GM15510 (cell line): ENCODE data around the gene KCNQ1.

Experiments used
- POLR2A ChIP-seq: IDR thresholded peaks from 3 replicates; pipeline ENCODE4 v1.6.1; 2011; ENCODE audit warnings: borderline replicate concordance; ENCODE audit not compliant: insufficient read length; ENCODE audit errors: extremely low read depth

KCNQ1 gene

DNA sequence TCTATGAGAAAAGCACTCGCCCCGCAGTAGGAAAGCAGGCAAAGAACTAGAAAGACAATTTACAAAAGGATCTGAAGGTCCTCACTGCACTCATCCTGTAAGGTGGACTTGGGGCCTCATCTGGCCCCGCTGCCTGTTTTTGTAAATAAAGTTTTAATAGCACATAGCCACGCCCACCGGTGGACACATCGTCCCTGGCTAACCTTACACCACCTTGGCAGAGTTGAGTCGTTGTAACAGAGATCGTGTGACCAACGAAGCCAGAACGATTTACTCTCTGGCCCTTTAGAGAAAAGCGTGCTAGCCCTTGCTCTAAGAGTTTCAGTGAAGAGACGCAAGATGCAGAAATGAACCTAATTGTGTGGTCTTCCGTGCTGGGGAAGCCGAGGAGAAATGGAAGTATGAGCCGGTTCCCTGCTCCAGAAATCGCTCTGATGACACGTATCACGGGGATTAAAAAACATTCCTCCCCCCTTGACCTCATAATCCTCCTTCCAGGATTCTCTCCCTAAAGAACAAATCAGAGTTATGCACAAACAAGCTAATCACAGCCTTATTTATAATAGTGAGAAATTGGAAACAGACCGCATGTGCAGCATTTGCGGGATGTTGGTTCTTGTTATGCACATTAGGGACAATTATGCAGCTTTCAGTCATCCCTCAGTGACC lies 360.7 kb downstream of the KCNQ1 start:
- no peak for TF ChIP-seq POLR2A

- no peak for TF ChIP-seq POLR2A
Observed at GRCh38 chr11:2806351-2807024, 361.7 kb downstream of the KCNQ1 start.

- TF ChIP-seq POLR2A = no peak
Observed at GRCh38 chr11:2807025-2807681, 362.3 kb downstream of the KCNQ1 start.

DNA sequence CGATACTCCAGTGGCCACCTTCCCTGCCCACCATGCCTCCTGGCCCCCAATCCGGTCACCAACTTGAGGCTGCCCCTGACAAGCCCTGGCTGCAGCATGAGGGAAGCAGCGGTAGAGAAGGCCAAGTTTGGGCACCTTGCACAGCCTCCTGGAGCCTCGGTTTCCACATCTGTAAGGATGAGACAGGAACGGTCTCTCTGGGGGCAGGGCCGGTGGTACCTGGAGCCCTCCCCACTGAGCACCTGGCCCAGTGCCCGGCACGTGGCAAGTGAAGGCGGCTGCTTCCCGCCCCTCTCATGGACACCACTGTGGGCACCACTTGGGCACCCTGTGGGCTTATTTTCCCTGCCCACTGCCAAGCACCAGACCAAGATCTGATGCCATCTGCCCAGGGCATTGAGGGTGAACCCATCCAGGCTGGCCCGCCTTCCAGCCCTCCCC lies 363.0 kb downstream of the KCNQ1 start:
- no peak for TF ChIP-seq POLR2A

DNA sequence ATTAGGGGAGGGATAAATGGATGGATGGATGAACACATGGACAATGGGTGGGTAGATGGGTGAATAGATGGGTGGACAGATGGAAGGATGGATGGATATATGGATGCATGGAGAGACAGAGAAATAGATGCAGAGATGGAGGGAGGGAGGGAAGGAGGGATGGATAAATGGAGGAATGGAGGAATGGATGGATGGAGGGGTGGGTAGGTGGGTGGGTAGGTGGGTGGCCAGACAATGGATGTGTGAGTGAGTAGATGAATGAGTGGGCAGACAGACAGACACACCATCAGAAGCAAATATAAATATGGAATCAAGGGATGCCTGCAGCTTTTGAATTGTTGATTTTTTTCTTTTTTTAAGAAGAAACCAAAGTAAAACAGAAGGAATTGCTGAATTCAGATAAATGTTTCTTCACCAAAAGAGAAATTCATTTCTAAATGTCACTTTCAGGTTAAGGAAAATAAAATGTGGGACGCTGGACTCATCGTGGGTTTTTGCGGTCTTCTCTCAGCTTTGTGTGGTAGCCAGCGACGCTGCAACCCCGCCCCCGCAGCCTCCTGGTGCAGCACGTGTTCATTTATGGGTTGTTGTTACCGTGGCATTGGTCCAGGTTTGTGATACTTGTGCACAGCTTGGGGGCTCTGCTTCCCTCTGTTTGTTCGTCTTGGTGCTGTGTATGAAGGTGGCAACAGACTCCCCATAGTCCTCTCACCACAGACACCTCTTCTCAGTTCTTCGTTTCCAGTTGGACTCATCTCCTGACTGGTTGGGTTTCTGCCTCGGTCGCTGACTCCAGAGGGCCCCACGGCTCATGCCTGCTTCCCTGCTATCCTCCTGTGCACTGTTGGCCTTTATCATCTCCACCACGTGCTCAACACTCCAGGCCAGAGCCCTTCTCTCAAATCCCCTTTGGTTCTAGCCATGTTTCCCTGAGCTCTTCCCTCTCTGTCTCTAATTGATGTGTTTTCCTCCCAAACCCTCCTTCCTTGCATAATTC lies 364.3 kb downstream of the KCNQ1 start:
- TF ChIP-seq POLR2A = no peak

GRCh38 chr11:2809854-2810253 lies 365.0 kb downstream of the KCNQ1 start:
- no peak for TF ChIP-seq POLR2A

- no peak for TF ChIP-seq POLR2A
Observed at GRCh38 chr11:2810411-2811205, 365.8 kb downstream of the KCNQ1 start.

DNA sequence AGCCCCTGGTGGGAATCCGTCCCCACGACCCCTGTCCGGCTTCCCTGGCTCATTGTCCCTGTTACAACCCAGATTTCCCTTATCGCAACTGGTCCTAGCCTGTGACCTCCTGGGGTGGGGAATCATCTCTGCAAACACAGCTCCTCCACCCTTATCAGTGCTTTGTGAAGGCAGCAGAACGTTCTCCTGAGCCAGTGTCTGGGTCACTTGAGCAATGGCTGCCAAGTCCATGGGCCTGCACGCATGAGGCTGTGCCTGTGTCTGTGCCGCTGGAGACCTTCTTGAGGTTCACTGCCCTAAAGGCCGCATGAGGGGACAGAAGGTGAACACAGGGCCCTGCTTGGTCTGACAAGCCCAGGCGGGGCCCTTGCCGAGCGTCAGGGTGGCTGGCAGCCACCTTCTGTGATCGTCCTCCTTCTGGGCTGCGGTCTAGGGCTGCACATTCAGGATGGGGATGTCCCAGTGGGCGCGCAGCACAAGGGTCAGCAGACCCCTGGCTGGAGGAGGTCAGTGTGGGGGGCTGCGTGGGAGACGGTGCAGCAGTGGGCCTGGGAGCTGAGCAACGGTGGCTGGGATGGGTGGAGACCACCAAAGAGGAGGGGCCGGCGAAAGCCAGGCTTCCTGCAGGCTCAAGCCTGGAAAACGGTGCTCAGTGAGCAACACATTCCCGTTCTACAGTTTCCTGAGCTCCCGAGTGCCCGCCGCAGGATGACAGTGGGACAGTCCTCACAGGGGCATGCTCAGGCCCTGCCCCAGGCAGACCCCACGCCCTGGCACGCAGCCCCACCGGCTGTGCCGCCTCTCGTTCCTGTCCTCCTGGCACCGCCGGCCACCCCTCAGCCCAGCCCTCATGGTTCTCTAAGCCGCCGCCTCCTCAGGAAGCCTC lies 366.6 kb downstream of the KCNQ1 start:
- no peak for TF ChIP-seq POLR2A

DNA sequence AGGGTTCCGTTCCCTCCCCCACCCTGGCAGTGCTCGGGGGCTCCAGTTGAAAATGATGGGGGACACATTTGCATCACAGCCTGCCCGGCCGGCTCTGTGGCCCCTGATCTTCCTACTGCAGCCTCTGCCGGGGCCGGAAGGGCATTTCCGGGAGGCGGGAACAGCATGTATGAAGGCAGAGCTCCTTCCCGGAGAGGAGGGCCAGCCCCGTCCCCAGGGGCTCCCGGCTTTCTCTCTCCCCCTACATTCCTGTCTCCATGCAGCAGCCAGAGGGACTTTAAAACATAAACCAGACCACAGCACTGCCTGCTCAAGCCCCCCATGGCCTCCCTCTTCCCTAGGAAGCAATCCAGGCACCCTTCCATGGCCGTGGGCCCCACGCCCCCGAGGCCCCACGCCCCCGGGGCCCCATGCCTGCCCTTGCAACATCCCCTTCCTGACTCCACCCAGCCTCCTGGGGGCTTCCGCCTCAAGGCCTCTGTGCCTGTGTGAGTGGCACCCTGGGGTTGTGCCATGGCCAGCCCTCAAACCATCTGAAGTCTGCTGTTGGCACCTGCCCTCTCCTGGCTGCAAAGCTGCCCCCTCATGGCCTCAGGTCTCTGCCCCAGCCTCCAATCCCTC lies 367.7 kb downstream of the KCNQ1 start:
- no peak for TF ChIP-seq POLR2A

GRCh38 chr11:2813141-2813908 lies 368.5 kb downstream of the KCNQ1 start:
- TF ChIP-seq POLR2A = no peak

DNA sequence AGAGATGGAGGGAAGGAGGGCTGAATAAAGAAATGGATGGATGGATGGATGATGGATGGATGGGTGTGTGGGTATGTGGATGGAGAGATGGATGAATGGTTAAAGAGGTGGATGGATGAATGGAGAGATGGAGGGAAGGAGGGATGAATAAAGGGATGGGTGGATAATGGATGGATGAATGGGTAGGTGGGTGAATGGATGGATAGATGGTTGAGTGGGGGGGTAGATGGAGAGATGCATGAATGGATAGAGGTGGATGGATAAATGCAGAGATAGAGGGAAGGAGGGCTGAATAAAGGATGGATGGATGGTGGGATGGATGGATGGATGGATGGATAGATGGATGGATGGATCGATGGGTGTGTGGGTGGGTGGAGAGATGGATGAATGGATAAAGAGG lies 369.2 kb downstream of the KCNQ1 start:
- no peak for TF ChIP-seq POLR2A

DNA sequence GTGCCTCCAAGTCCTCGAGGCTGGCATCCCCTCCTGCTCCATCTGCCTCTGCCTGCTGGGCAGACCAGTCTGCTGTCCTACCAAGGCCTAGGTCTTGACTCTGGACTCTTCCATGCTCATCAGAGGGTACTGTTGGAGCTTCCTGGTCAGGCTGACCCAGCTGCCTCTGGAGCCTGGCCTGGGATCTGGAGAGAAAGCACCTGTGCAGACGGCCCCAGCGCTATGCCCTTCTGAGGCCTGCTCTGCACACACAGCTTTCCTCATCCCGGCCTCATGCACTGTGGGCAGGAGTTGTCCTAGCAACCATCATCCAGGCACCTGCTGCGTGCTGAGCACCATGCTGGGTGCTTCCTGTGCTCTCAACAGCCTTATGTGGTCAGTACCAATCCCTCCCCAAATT lies 369.9 kb downstream of the KCNQ1 start:
- TF ChIP-seq POLR2A = no peak
